SK-N-SH (cell line): ENCODE measurements around the gene TOLLIP.

ENCODE experiments used
- POLR2AphosphoS5 ChIP-seq: IDR thresholded peaks from 2 replicates; pipeline ENCODE4 v1.6.1; 2012; ENCODE audit warnings: low read depth, low read length
- RAD21 ChIP-seq: IDR thresholded peaks from 2 replicates; pipeline ENCODE4 v1.6.1; 2012; ENCODE audit warnings: mild to moderate bottlenecking, low read length
- TCF12 ChIP-seq: IDR thresholded peaks from 2 replicates; pipeline ENCODE4 v1.4.0; 2012
- TF ChIP-seq, protein P1 (sequence below): fragments of 200-600 bp; sonication (generic); IDR thresholded peaks from 2 replicates; pipeline ENCODE4 v1.6.1; 2017; ENCODE audit warnings: antibody characterized with exemption, mild to moderate bottlenecking, moderate library complexity

DNA sequence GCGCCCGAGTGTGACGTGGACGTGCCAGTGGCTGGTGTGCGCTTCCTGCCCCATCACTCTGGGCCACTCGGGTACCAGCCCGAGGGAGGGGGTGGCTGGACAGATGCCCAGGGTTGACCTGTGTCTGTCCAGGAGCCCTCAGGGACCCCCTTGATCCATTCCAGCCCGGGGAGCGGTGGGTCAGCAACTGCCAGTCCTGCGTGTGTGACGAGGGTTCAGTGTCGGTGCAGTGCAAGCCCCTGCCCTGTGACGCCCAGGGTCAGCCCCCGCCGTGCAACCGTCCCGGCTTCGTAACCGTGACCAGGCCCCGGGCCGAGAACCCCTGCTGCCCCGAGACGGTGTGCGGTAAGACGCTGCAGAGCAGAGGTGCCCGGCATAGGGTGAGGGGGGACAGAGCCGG, 52.1 kb downstream of the TOLLIP start:
- TF ChIP-seq POLR2AphosphoS5 (no peak), RAD21 (no peak), TCF12 (no peak)
- TF ChIP-seq, protein P1, sequence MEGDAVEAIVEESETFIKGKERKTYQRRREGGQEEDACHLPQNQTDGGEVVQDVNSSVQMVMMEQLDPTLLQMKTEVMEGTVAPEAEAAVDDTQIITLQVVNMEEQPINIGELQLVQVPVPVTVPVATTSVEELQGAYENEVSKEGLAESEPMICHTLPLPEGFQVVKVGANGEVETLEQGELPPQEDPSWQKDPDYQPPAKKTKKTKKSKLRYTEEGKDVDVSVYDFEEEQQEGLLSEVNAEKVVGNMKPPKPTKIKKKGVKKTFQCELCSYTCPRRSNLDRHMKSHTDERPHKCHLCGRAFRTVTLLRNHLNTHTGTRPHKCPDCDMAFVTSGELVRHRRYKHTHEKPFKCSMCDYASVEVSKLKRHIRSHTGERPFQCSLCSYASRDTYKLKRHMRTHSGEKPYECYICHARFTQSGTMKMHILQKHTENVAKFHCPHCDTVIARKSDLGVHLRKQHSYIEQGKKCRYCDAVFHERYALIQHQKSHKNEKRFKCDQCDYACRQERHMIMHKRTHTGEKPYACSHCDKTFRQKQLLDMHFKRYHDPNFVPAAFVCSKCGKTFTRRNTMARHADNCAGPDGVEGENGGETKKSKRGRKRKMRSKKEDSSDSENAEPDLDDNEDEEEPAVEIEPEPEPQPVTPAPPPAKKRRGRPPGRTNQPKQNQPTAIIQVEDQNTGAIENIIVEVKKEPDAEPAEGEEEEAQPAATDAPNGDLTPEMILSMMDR, result no peak
